Activated naive CD4-positive, alpha-beta T cell treated with anti-CD3 and anti-CD28 coated beads, Interleukin-2, amount 10 ng/mL, durations not matched to agents 7 days and 5 days (primary cell): ENCODE data around the gene BCAR3.

Source experiments
- CTCF ChIA-PET: fragments of 350-600 bp; sonication (Branson Sonifier 250); formaldehyde crosslinking; loops from one replicate; lab custom pipeline; 2021; ENCODE audit warnings: antibody characterized with exemption; lab: Charles Lee
- DNase-seq: peaks from one replicate; pipeline ENCODE4 v3.0.0-alpha.2; 2020
- H3K27ac Mint-ChIP-seq: one replicate; pipeline ENCODE4 v1.8.0; 2021; ENCODE audit warnings: mild to moderate bottlenecking, moderate library complexity, mixed read lengths
- H3K27me3 Mint-ChIP-seq: one replicate; pipeline ENCODE4 v1.8.0; 2021; ENCODE audit warnings: mild to moderate bottlenecking, mixed read lengths
- H3K36me3 Mint-ChIP-seq: one replicate; pipeline ENCODE4 v1.8.0; 2021; ENCODE audit warnings: mixed read lengths
- H3K4me1 Mint-ChIP-seq: one replicate; pipeline ENCODE4 v1.8.0; 2021; ENCODE audit warnings: mixed read lengths
- H3K4me3 Mint-ChIP-seq: one replicate; pipeline ENCODE4 v1.8.0; 2021; ENCODE audit warnings: mild to moderate bottlenecking, moderate library complexity, mixed read lengths
- H3K9me3 Mint-ChIP-seq: one replicate; pipeline ENCODE4 v1.8.0; 2021; ENCODE audit warnings: mixed read lengths

Gene BCAR3

DNA sequence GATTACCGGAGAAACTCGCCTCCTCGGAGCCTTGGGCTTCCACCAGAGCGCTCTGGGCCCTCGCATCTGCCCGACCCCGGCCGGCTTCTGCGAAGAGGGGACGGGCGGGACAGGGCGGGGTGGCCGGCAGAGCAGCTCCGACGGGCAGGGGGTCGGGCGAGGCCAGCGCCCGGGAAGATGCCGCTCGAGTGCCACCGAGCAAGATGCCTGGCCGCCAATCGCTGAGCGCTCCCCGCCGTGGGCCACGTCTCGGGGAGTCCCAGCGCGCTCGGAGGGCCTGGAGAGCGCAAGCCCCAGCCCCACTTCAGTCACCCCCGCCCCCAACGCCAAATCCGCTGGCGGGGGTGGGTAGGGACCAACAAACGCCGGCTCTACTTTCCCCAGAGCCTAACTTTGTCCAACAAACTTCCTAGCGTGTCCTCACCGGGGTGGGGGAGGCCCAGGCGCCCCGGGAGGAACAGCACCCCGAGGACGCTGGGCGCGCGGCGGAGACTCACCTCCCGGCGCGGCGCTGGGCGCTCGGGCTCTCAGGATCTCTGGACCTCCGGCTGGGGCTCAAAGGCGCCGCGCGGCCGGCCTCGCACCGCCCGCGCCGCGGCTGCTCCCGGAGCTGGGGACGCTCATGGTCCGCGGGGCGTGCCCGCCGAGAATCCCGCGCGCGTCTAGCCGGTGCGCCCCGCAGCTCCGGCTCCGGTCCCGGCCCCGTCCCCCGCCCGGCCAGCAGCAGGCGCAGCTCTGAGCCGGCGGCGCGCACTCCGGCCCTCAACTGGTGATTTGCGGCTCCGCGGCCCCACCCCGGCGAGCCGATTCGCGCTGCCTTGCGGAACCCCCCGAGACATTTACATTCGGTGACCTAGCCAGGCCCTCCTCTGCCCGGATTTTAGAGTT is at the start of gene BCAR3:
TSS of gene BCAR3 (minus strand) at position 737 of the 888 bp plus-strand sequence. CDS start 6,907 bp downstream, outside the sequence.
- CTCF ChIA-PET, result interaction anchor here (0.7 to 1.4 kb wide), 7 partner anchors 10 to 163 kb away, joined by 3 to 4 read pairs (median 3); no protein-coding TSS in a partner anchor
- Mint-ChIP-seq H3K9me3 (no peaks in the 10 kb centered on the region), H3K36me3 (no peaks in the 10 kb centered on the region), H3K27ac (no peak within 1 kb of the TSS), H3K27me3 (peaks cover 69% of the 10 kb centered on the region), H3K4me3 (peak within 1 kb of the TSS; percentile 79), H3K4me1 (peaks cover 10% of the 10 kb centered on the region)
- peak; percentile 44 for DNase-seq

DNA sequence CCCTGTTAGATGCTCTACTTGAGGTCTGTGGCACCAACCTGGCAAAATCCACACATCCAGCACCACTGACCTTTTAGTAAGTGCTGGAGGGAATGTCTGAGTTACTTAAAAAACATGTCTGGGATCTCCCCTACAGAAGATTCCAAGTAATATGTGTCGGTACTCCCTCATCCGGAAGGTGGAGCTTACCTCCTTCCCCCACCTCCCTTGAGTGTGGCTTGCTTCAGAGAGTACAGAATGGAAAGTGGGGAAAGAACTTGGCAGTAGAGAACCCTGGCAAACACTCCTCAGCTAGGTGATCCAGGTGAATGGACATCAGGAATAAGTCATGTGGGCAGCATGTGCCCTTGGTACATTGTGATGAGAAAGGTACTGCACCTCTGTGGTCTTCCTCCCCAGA is 49.0 kb upstream of the BCAR3 start:
- no peak overlapping the region for H3K27ac Mint-ChIP-seq
- no peaks in the 10 kb centered on the region for H3K36me3 Mint-ChIP-seq
- H3K27me3 Mint-ChIP-seq, result peaks cover 4% of the 10 kb centered on the region
- no peaks in the 10 kb centered on the region for H3K4me1 Mint-ChIP-seq
- no peaks in the 10 kb centered on the region for H3K9me3 Mint-ChIP-seq
- H3K4me3 Mint-ChIP-seq, result no peak overlapping the region
- CTCF ChIA-PET, result no interaction called here
- no peak for DNase-seq

DNA sequence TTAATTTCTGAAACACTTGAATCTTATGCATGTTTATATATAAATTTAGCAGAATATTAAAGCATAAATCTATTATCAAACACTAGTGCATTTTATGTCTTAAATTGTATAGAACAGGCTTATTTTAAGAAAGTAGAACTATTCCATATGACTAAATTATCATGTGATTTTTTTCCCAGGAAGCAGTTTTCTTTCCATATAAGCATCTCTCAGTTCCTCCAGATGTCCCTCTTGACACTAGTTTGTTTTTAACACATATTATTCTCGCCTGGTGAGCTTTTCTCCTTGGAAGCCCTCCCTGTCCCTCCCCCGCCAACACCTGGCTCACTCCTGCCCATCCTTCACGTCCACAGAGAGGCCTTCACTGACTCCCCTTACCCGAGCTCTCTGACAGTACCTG is 48.3 kb upstream of the BCAR3 start:
- Mint-ChIP-seq H3K36me3 (no peaks in the 10 kb centered on the region), H3K4me3 (no peak overlapping the region)

DNA sequence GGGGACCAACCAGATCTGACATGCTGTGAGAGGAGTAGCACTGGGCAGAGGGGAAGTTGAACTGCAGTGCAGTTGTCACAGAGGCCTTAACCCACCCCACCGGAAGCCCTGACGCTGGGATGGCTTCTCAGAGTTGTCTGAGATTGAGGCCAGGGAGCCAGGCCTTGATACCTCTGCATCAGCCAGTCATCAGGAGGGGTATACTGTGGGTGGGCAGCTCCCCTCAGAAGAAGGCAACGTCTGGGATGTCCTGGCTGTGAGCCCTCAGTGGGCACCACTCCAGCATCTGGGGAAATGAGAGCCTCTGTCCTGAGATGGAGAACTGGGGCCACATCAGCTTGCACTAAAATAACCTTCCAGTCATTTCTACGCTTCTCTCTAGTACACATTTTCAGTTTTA is 47.9 kb upstream of the BCAR3 start:
- no peaks in the 10 kb centered on the region for H3K9me3 Mint-ChIP-seq
- no peak overlapping the region for H3K27ac Mint-ChIP-seq
- no peak overlapping the region for H3K4me3 Mint-ChIP-seq
- DNase-seq, result no peak
- H3K36me3 Mint-ChIP-seq, result no peaks in the 10 kb centered on the region
- CTCF ChIA-PET, result no interaction called here
- no peaks in the 10 kb centered on the region for H3K4me1 Mint-ChIP-seq
- peaks cover 7% of the 10 kb centered on the region for H3K27me3 Mint-ChIP-seq

More for the DNA sequence above, 48.3 kb upstream of the BCAR3 start:
- CTCF ChIA-PET, result no interaction called here
- DNase-seq, result no peak
- no peak overlapping the region for H3K27ac Mint-ChIP-seq
- no peaks in the 10 kb centered on the region for H3K4me1 Mint-ChIP-seq
- no peaks in the 10 kb centered on the region for H3K9me3 Mint-ChIP-seq
- peaks cover 4% of the 10 kb centered on the region for H3K27me3 Mint-ChIP-seq

DNA sequence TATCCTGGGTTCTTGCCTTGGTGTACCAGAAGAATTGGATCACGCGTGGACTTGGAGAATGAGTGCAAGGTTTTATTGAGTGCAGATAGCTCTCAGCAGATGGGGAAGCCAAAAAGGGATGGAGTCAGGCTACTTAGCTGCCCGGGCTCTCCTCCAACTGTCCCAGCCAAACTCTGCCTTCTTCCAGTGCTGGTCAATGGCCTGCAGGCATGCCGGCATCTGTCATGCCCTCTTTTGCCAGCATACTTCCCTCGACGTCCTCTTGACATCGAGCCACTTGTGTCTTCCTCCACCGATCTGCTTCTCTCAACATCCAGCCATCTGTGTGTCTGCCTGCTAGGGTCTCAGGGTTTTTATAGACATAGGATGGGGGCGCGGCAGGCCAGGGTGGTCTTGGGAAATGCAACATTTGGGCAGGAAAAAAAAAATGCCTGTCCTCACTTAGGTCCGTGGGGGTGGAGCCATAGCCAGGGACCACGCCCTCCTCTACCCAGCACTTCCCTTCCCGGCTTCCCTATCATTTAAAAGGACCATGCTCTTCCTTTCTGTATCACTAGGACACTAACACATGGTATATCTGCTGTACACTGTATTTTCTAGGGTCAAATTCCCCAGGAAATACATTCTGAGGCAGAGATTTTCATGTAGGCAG is 47.0 kb upstream of the BCAR3 start:
- Mint-ChIP-seq H3K4me1 (no peaks in the 10 kb centered on the region), H3K4me3 (no peak overlapping the region), H3K36me3 (no peaks in the 10 kb centered on the region), H3K9me3 (no peaks in the 10 kb centered on the region), H3K27me3 (peaks cover 9% of the 10 kb centered on the region), H3K27ac (no peak overlapping the region)
- CTCF ChIA-PET, result no interaction called here
- DNase-seq, result no peak

DNA sequence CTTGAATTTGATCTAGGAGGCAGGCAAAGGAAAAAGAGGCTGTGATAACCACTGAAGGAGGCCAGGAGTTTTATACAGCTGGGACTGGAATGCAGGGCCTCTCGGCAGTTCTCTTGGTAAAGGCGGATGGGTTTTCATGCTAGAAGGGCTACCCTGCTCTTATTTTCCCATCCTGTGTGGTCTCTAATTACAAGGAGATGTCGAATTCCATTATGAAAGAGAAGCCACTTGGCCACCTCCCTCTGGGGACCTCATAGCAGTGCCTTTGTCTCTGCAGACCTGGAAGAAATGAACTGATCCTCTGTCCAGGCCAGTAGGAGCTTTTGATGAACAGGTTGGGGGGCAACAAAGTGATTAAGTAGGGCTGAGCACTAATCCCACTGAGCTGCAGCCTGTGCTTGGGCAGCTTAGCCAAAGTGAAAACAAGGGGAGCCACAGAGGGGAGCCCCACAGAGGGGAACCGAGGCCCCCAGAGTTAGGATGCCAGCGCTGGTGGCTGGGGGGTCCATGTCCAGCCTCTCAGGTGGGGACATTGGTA is 42.2 kb upstream of the BCAR3 start:
- Mint-ChIP-seq H3K36me3 (no peaks in the 10 kb centered on the region), H3K27ac (no peak overlapping the region), H3K4me1 (no peaks in the 10 kb centered on the region), H3K9me3 (no peaks in the 10 kb centered on the region), H3K4me3 (no peak overlapping the region), H3K27me3 (peaks cover 9% of the 10 kb centered on the region)
- CTCF ChIA-PET, result no interaction called here
- DNase-seq, result no peak

DNA sequence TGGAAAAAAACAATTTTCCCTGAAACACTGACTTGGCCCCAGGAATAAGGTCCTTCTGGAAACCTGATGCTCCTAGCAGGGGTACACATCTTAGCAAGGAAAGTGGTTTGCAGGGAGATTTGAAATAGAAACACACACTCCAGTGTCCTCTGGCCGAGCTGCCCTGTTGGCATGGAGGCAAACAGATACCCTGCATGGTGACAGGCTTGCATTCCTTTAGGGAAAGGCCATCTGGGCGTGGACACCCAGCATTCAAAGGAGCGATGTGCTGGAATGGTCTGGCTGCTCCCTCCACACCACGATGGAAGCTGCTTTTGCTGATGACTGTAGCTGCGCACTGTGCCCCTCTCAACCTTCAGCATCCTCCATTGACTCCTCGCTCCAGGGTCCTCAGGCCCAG is 41.5 kb upstream of the BCAR3 start:
- H3K36me3 Mint-ChIP-seq, result no peaks in the 10 kb centered on the region
- no peaks in the 10 kb centered on the region for H3K9me3 Mint-ChIP-seq
- CTCF ChIA-PET, result interaction anchor here (0.6 kb wide), 1 partner anchor 424 kb away, joined by 3 read pairs; no protein-coding TSS in a partner anchor
- H3K4me1 Mint-ChIP-seq, result no peaks in the 10 kb centered on the region
- DNase-seq, result no peak
- H3K27ac Mint-ChIP-seq, result no peak overlapping the region
- no peak overlapping the region for H3K4me3 Mint-ChIP-seq
- peaks cover 9% of the 10 kb centered on the region for H3K27me3 Mint-ChIP-seq

DNA sequence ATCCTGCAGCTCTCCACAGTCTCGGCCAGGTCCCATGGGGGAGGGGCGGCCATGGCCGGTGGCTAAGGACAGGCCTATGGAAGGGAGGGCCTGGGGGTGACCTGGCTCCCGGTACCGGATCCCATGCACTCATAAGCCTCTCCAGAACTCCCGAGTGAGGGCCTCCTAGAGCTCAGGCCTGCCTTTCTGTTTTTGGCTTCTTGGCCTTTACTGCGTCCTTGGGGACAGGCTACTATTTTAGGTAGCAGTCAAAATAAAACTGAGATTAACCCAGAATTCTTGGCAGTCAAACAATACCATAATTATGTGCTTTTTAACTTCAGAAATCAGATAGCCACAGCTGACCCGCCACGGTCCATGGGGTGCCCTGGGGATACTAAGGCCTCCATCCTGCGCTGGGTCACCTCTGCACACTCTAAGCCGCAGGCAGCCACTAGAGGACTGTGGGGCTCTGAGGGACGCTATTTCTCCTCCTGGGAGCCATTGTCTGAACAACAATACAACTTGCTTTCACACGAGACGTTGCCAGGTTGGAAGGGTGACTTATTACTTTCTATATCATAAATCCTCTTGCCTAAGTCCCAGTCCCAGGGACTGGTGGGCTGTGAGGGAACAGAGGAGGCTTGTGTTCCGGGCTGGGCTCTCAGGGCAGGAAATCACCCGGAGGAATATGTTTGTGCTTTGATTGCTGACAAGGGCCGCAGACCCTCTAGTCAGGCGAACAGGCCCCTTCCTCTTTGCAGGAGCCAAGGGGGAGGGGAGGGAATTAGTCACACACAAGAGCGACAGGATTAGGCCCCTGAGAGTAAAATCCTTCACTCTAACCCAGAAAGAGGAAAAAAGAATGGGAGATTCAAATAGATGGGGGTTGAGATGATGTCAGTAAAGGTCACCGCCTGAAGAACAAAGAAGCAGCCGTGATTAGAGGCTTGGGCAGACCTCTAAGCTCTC is 40.7 kb upstream of the BCAR3 start:
- no peak for DNase-seq
- Mint-ChIP-seq H3K36me3 (no peaks in the 10 kb centered on the region), H3K9me3 (peaks cover 2% of the 10 kb centered on the region), H3K4me3 (no peak overlapping the region), H3K27ac (no peak overlapping the region), H3K27me3 (peaks cover 9% of the 10 kb centered on the region), H3K4me1 (no peaks in the 10 kb centered on the region)
- CTCF ChIA-PET, result interaction anchor here (0.6 kb wide), 1 partner anchor 423 kb away, joined by 3 read pairs; no protein-coding TSS in a partner anchor

DNA sequence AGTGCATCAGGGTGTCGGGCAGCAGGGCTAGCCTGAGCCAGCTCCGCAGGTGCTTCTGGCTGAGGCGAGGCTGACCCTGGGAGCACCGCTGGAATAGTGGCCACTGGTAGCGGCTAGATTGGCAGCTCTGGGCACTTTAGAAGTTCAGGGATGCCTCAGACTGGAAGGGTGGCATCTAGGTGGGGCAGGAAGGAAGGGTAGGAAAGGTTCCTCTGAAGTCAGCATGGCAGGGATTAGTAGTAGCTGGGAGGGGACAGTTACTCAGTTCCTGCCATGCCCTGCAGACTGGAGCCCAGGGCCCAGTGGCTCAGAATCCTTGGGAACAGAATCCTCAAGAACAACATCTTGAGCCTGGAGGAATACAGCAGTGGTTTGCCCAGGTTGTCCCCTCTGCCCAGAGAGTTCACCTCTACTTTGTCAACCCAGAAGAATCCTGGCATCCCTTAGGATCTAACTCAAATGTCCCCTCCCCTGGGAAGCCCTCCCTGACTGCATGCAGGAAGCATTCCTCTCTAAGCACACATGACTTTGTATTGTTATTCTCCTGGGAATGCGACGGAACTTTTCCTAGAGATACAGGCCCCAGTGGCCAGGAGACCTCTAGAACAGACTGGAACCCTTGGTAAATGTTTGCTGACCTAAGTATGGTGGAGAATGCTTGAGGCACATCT is 39.5 kb upstream of the BCAR3 start:
- Mint-ChIP-seq H3K27me3 (peaks cover 9% of the 10 kb centered on the region), H3K4me1 (peaks cover 10% of the 10 kb centered on the region), H3K27ac (no peak overlapping the region), H3K9me3 (peaks cover 9% of the 10 kb centered on the region), H3K4me3 (no peak overlapping the region), H3K36me3 (peaks cover 1% of the 10 kb centered on the region)
- CTCF ChIA-PET, result no interaction called here
- no peak for DNase-seq

DNA sequence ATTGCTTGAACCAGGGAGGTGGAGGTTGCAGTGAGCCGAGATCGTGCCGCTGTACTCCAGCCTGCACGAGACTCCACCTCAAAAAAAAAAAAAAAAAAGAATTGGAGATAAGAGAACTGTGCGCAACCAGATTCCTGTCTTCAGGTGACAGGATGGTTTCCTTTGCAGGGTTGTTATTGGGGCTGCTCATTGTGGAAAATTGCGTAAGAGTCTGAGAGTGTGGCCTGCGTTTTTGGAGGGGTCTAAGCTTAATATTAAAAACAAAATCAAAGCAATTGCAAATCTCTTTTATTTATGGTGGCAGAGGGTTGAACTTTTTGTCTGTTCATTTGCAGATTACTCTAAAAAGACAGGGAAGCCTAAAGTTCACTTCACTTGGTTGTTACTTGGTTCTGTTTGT is 36.0 kb upstream of the BCAR3 start:
- Mint-ChIP-seq H3K9me3 (peaks cover 9% of the 10 kb centered on the region), H3K27ac (no peak overlapping the region), H3K4me1 (peaks cover 36% of the 10 kb centered on the region), H3K36me3 (peaks cover 1% of the 10 kb centered on the region), H3K4me3 (no peak overlapping the region), H3K27me3 (peaks cover 4% of the 10 kb centered on the region)
- CTCF ChIA-PET, result no interaction called here
- DNase-seq, result no peak

DNA sequence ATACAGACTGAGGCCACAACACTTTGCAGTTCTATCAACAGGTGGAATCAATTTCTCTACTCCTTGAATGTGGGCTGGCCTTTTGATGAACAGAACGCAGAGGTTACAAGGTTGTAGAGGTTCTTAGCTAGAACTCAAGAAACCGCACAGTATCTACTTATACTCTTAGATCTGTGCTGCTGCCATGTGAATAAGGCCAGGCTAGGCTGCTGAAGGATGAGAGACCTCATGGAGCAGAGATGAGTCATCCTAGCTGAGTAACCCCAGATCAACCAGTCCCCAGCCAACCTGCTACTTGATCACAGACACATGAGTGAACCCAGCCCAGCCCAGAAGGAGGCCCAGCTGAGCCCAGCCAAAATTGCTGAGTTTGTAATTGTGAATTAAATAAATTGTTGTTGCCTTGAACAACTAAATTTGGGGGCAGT is 35.3 kb upstream of the BCAR3 start:
- peaks cover 9% of the 10 kb centered on the region for H3K9me3 Mint-ChIP-seq
- no peak overlapping the region for H3K27ac Mint-ChIP-seq
- CTCF ChIA-PET, result no interaction called here
- H3K4me3 Mint-ChIP-seq, result no peak overlapping the region
- H3K27me3 Mint-ChIP-seq, result peaks cover 7% of the 10 kb centered on the region
- peaks cover 43% of the 10 kb centered on the region for H3K4me1 Mint-ChIP-seq
- H3K36me3 Mint-ChIP-seq, result peaks cover 1% of the 10 kb centered on the region
- peak; percentile 36 for DNase-seq

DNA sequence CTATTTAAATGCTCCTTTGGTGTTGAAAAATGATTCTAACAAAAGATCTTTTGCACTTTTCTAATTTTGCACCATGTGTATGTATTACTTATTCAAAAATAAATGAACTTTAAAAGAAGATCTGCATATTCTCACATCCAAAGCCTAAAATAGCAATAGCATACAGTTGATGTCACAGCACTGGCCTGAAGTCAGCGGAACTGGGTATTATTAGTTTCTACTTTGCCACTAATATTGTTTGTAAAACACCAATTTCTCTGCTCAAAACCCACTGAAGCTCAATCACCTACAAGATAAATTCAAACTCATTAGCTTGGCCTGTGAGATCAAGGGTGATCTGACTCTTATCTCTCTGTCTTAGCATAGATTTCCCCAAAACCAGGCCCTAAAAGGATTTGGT is 34.5 kb upstream of the BCAR3 start:
- peaks cover 9% of the 10 kb centered on the region for H3K9me3 Mint-ChIP-seq
- peaks cover 12% of the 10 kb centered on the region for H3K27me3 Mint-ChIP-seq
- H3K4me3 Mint-ChIP-seq, result no peak overlapping the region
- H3K27ac Mint-ChIP-seq, result no peak overlapping the region
- peaks cover 46% of the 10 kb centered on the region for H3K4me1 Mint-ChIP-seq
- no peak for DNase-seq
- CTCF ChIA-PET, result interaction anchor here (0.9 to 1.4 kb wide), 2 partner anchors 87 to 99 kb away, joined by 3 read pairs; no protein-coding TSS in a partner anchor
- H3K36me3 Mint-ChIP-seq, result peaks cover 1% of the 10 kb centered on the region

DNA sequence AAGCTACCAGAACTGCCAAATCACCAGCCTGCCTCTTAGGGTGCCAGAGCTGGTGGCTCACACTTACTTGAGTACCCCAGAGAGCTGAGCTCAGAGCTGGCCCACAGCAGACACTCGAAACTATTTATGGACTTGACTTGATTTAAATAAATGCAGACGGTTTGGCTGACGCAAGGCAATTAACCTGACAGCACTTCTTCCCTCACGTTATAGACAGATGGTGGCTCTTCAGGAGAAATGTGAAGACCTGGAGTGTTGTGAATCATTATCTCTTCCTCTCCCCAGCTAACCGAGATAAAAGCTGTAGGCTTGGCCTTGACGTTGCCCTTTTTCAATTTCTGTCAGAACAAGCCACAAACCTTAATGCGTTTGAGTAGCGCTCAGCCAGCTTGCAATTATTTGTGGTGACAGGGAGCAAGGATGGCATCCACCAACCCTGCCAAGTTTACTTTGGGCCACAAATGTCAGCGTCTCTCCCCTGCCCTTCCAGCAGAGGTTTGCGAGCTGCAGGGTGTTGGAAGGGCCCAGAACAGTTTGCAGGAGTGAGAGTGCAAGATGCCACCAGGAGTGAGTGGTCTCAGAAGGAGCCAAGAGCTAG is 34.0 kb upstream of the BCAR3 start:
- peaks cover 10% of the 10 kb centered on the region for H3K27me3 Mint-ChIP-seq
- DNase-seq, result no peak

More for the DNA sequence above, 34.0 kb upstream of the BCAR3 start:
- peak overlapping the region; percentile 16 for H3K27ac Mint-ChIP-seq
- H3K4me3 Mint-ChIP-seq, result no peak overlapping the region
- peaks cover 9% of the 10 kb centered on the region for H3K9me3 Mint-ChIP-seq
- CTCF ChIA-PET, result interaction anchor here (0.9 to 1.4 kb wide), 3 partner anchors 24 to 99 kb away, joined by 3 read pairs; no protein-coding TSS in a partner anchor
- H3K4me1 Mint-ChIP-seq, result peaks cover 47% of the 10 kb centered on the region
- H3K36me3 Mint-ChIP-seq, result peaks cover 1% of the 10 kb centered on the region
